Body of pancreas (tissue), 4 donors: ENCODE results near the gene SLF2. TPM values are rescaled to one million over a fixed set of nuclear protein-coding genes. Genes with fewer than 3 reads are reported as not detected.
A peak's percentile ranks its signal among the peaks of the same experiment; 100 is the strongest.

Experiments used
- ATAC-seq: fragments of 150-250 bp; one replicate; pipeline ENCODE4 v1.9.1; 2016
- DNase-seq, 4 donors: peaks; one replicate each; pipeline ENCODE4 v3.0.0-alpha.2; 2019
- H3K27ac ChIP-seq, 4 donors: fragments of 200-600 bp; sonication (generic); 1 replicate in 3 of 4; 2 replicates in 1 of 4; pipeline versions ENCODE4 v1.5.1 to v1.6.1; 2016 to 2019; ENCODE audit warnings: mild to moderate bottlenecking in 1 of 4, mixed read lengths in 1 of 4, moderate library complexity in 1 of 4
- H3K27me3 ChIP-seq, 2 donors: fragments of 200-600 bp; sonication (generic); one replicate each; pipeline ENCODE4 v1.6.0; 2016; ENCODE audit warnings: mild to moderate bottlenecking in 1 of 2
- H3K36me3 ChIP-seq, 2 donors: fragments of 200-600 bp; sonication (generic); replicated peaks in 1 of 2; 2 replicates each; pipeline ENCODE4 v1.5.1; 2016; ENCODE audit warnings: low read depth in 2 of 2; ENCODE audit not compliant: insufficient read depth in 1 of 2
- H3K4me1 ChIP-seq: fragments of 200-600 bp; sonication (generic); one replicate; pipeline ENCODE4 v1.6.0; 2016
- H3K4me3 ChIP-seq, 2 donors: fragments of 200-600 bp; sonication (generic); 1 replicate in 1 of 2; 2 replicates in 1 of 2; pipeline ENCODE4 v1.5.1; 2016 to 2019
- H3K9me3 ChIP-seq, 3 donors: fragments of 200-600 bp; sonication (generic); 1 replicate in 2 of 3; 2 replicates in 1 of 3; pipeline ENCODE4 v1.5.1; 2016
- POLR2A ChIP-seq, 3 donors: fragments of 450-650 bp; IDR thresholded peaks; one replicate each; pipeline ENCODE4 v1.6.1; 2016; ENCODE audit warnings: antibody characterized with exemption in 3 of 3, mild to moderate bottlenecking in 2 of 3
- WGBS, 2 donors: methylation state at CpG; one replicate each; pipeline ENCODE4 v1.1.5; 2017; 5-methylcytosine and 5-hydroxymethylcytosine counted together
- intact Hi-C: fragments of 100-400 bp; cut with DNase I; formaldehyde crosslinking; loops from one replicate; pipeline ENCODE4 v1.15.1; 2023
- total RNA-seq, 2 donors: library from RNA; depleted of rRNA; stranded (reverse); fragments of >200 nt; gene quantifications; one replicate each; pipeline ENCODE4 v1.1.0, GENCODE V29; 2016
- TF ChIP-seq, protein P1 (sequence below), 7 experiments: fragments of 450-650 bp in 4 of 7; fragments of 200-600 bp in 3 of 7; sonication (generic) in 3 of 7; IDR thresholded peaks; one replicate each; pipeline ENCODE4 v1.5.1; 2016 to 2019; ENCODE audit warnings: antibody characterized with exemption in 7 of 7

Gene SLF2
- total RNA-seq, 2 donors from 2014 or later, result 16.2 to 26.7 TPM

DNA sequence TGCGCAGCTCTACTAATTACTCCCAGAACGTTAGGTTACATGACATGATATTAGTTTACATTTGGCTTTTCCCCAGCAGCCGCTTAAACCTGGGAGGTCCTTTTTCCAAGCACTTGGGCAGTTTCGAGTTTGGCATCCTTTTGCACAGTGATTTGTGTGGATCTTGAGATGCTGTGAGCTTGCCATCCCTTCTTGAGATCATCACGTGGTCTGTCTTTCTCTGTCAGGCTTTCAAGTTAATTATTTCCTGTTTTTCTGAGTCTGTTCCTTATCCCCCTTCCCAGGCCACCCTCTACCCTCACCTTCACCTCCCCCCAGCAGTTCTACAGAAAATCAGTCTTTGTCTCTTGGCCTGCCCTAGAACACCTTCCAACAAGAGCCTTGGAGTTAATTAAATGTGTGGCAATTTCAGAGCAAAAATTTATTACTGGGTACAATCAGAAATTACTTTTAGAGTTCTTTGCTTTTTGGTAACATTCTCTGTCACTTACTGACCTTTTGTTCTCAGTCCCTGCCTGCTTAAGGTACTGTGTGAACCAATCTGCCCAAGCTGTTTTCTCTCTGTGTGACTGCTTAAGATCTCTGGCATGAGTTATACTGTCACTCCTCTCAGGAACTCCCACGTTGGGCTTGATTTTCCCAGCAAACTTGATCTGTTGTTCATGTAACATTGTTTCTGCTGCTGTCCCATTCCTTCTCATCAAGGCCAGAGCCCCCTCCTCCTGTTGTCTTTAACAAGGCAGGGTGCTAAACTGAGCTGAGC is 3.1 kb upstream of the SLF2 start:
- peaks cover 23% of the 10 kb centered on the region for H3K4me1 ChIP-seq
- no peaks in the 10 kb centered on the region for H3K36me3 ChIP-seq
- no peak overlapping the region for H3K4me3 ChIP-seq
- ATAC-seq (no peak), DNase-seq (no peak)
- intact Hi-C loops, result no loop called here
- H3K27me3 ChIP-seq, result no peaks in the 10 kb centered on the region
- no peak for TF ChIP-seq POLR2A (IDR thresholded peaks at IDR 0.05)
- TF ChIP-seq, protein P1, sequence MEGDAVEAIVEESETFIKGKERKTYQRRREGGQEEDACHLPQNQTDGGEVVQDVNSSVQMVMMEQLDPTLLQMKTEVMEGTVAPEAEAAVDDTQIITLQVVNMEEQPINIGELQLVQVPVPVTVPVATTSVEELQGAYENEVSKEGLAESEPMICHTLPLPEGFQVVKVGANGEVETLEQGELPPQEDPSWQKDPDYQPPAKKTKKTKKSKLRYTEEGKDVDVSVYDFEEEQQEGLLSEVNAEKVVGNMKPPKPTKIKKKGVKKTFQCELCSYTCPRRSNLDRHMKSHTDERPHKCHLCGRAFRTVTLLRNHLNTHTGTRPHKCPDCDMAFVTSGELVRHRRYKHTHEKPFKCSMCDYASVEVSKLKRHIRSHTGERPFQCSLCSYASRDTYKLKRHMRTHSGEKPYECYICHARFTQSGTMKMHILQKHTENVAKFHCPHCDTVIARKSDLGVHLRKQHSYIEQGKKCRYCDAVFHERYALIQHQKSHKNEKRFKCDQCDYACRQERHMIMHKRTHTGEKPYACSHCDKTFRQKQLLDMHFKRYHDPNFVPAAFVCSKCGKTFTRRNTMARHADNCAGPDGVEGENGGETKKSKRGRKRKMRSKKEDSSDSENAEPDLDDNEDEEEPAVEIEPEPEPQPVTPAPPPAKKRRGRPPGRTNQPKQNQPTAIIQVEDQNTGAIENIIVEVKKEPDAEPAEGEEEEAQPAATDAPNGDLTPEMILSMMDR (IDR thresholded peaks at IDR 0.05), result no peak
- WGBS, 2 donors, result 39 to 43% methylated on average over 6 of the region's 6 CpGs
- H3K27ac ChIP-seq, result no peak overlapping the region
- no peaks in the 10 kb centered on the region for H3K9me3 ChIP-seq

DNA sequence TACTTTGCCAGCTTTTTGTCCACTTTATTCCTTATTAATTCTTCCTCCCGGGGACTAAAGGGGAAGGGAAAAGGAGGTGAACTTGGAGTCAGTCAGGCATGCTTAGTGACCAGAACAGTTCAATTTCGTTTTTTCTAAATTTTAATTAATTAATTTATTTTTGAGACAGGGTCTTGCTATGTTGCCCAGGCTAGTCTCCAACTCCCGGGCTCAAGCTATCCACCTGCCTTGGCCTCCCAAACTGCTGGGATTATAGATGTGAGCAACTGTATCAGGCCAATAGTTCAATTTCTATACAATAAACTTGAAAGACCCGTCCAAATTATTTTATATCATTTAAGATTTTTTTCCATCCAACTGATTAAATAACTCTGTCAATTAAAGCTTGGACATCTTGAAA is 1.3 kb upstream of the SLF2 start:
- 74% methylated on average over 4 of the region's 4 CpGs for WGBS, 2 donors
- Histone ChIP-seq H3K27me3 (no peaks in the 10 kb centered on the region), H3K9me3 (no peaks in the 10 kb centered on the region), H3K27ac (peak overlapping the region in 1 of 4 donors; percentile 94), H3K4me3 (no peak overlapping the region), H3K36me3 (peaks cover 0 to 2% of the 10 kb centered on the region in 2 donors), H3K4me1 (peaks cover 33% of the 10 kb centered on the region)
- DNase-seq (no peak), ATAC-seq (no peak)
- TF ChIP-seq, protein P1 (IDR thresholded peaks at IDR 0.05), result no peak
- TF ChIP-seq POLR2A (IDR thresholded peaks at IDR 0.05), result no peak
- intact Hi-C loops, result no loop called here

DNA sequence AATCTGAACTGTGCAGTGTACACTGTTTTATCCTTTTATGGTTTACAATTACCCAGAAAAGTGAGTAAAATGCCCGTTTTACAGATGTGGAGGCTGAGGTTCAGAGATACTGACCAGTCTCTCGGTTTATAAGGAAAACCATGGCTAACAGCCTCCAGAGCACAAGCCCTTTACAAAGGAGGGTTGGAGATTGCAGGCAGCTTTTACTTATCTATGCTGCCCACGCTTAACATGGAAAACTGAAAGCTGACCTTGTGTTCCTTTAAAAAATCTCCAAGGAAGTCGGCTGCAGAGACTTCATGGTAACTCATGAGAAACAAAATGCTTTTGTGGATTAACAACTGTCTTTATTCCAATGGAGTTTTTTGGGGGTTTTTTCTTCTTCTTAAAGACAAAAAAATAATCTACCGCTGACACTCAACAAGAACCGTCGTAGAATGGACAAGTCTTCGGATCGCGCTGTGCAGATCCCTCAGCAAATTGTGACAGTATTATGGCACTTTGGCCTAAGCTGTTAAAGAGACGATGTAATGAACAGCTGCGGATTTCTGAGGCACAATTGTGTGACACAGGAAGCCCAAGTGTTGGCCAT is 654 bp upstream of the SLF2 start:
- H3K36me3 ChIP-seq, result peaks cover 3 to 7% of the 10 kb centered on the region in 2 donors
- H3K27ac ChIP-seq, result peak overlapping the region; percentile 84 to 94 (median 85)
- H3K4me1 ChIP-seq, result peaks cover 38% of the 10 kb centered on the region
- no peaks in the 10 kb centered on the region for H3K27me3 ChIP-seq
- DNase-seq (peak in 1 of 4 donors; percentile 15), ATAC-seq (no peak)
- TF ChIP-seq, protein P1 (IDR thresholded peaks at IDR 0.05), result no peak
- TF ChIP-seq POLR2A (IDR thresholded peaks at IDR 0.05), result no peak
- H3K9me3 ChIP-seq, result no peaks in the 10 kb centered on the region
- intact Hi-C loops, result no loop called here
- 6 to 8% methylated on average over 12 of the region's 12 CpGs for WGBS, 2 donors
- H3K4me3 ChIP-seq, result no peak overlapping the region

- Histone ChIP-seq H3K4me3 (peak overlapping the region; percentile 96 to 99), H3K36me3 (peaks cover 7 to 9% of the 10 kb centered on the region in 2 donors), H3K4me1 (peaks cover 38% of the 10 kb centered on the region), H3K27ac (peak overlapping the region in 3 of 4 donors; percentile 85 to 94 (median 85)), H3K9me3 (no peaks in the 10 kb centered on the region), H3K27me3 (no peaks in the 10 kb centered on the region)
- 3 to 4% methylated on average over 10 of the region's 10 CpGs for WGBS, 2 donors
- DNase-seq (no peak), ATAC-seq (no peak)
- intact Hi-C loops, result no loop called here
- no peak for TF ChIP-seq POLR2A (IDR thresholded peaks at IDR 0.05)
- TF ChIP-seq, protein P1 (IDR thresholded peaks at IDR 0.05), result no peak
These were observed 705 bp downstream of the SLF2 start for GRCh38 chr10:100913470-100913865.
